HepG2 (cell line): Measurements from ENCODE around the gene CAMKMT. TPM values are rescaled to one million over a fixed set of nuclear protein-coding genes. Genes with fewer than 3 reads are reported as not detected.

ENCODE experiments used
- ATAC-seq: fragments of 200-7000 bp; cut with Tn5 transposase; 3 replicates; pipeline ENCODE4 v1.9.1; 2020; ENCODE audit warnings: mild to moderate bottlenecking, moderate library complexity
- BruUV-seq: library from RNA; stranded (reverse); fragments of 400-500 nt; replicated peaks from 2 replicates; lab custom pipeline; 2021; lab: Mats Ljungman, UMichigan
- CTCF ChIA-PET: fragments of 300-600 bp; formaldehyde crosslinking; extraction: SDS; loops from one replicate; lab custom pipeline; 2021; ENCODE audit warnings: low total read pairs, inconsistent platforms, low intra/inter-chr PET ratio; lab: Yijun Ruan, JAX
- POLR2A ChIA-PET: fragments of 350-600 bp; sonication (Branson Sonifier 250); formaldehyde crosslinking; loops from one replicate; lab custom pipeline; 2020; ENCODE audit warnings: antibody characterized with exemption, inconsistent platforms; lab: Yijun Ruan, JAX
- DNase-seq: peaks from one replicate; pipeline ENCODE4 v3.0.0-alpha.2; 2015; ENCODE audit warnings: low spot score
- FAIRE-seq: peaks from 3 replicates; lab custom pipeline; 2011; peaks lifted over from hg19 to GRCh38; lab: Jason Lieb, UNC
- H2AFZ ChIP-seq: one replicate; pipeline ENCODE4 v1.6.1; 2011; ENCODE audit warnings: low read length, inconsistent platforms
- H3K27ac ChIP-seq: fragments of 300-600 bp; 3 replicates; pipeline ENCODE4 v1.8.0; 2011; ENCODE audit warnings: mixed run types, mild to moderate bottlenecking, mixed read lengths, low read length, inconsistent platforms; ENCODE audit not compliant: insufficient read depth; ENCODE audit errors: extremely low read length
- H3K27me3 ChIP-seq, 2 experiments: fragments of 200-600 bp in 1 of 2; 2 replicates in 1 of 2; 3 replicates in 1 of 2; pipeline versions ENCODE4 v1.6.0 to v1.8.0; 2011; ENCODE audit warnings: low read length in 2 of 2, mild to moderate bottlenecking in 2 of 2, moderate library complexity in 2 of 2, inconsistent platforms in 1 of 2; ENCODE audit not compliant: insufficient read depth in 2 of 2, control insufficient read depth in 1 of 2
- H3K36me3 ChIP-seq, 2 experiments: fragments of 200-600 bp in 1 of 2; replicated peaks in 1 of 2; 2 replicates in 1 of 2; 3 replicates in 1 of 2; pipeline versions ENCODE4 v1.5.1 to v1.8.0; 2011; ENCODE audit warnings: low read length in 2 of 2, inconsistent platforms in 1 of 2; ENCODE audit not compliant: insufficient read depth in 2 of 2, control insufficient read depth in 1 of 2
- H3K4me1 ChIP-seq: 2 replicates; pipeline ENCODE4 v1.5.1; 2012; ENCODE audit warnings: low read length, inconsistent platforms; ENCODE audit not compliant: insufficient read depth
- H3K4me2 ChIP-seq: 2 replicates; pipeline ENCODE4 v1.6.0; 2011; ENCODE audit warnings: low read depth, low read length, inconsistent platforms
- H3K4me3 ChIP-seq, 3 experiments: fragments of 200-600 bp in 1 of 3; sonication (generic), shearing (Covaris generic) in 1 of 3; replicated peaks in 1 of 3; 2 replicates each; pipeline ENCODE4 v1.5.1; 2011 to 2016; ENCODE audit warnings: low read length in 3 of 3, inconsistent platforms in 2 of 3, low read depth in 2 of 3, mild to moderate bottlenecking in 2 of 3, control low read depth in 1 of 3, mixed read lengths in 1 of 3; ENCODE audit not compliant: insufficient read depth in 1 of 3
- H3K79me2 ChIP-seq: one replicate; pipeline ENCODE4 v1.6.1; 2011; ENCODE audit warnings: low read length, inconsistent platforms; ENCODE audit not compliant: insufficient read depth
- H3K9ac ChIP-seq: 2 replicates; pipeline ENCODE4 v1.6.0; 2011; ENCODE audit warnings: mild to moderate bottlenecking, low read depth, low read length, inconsistent platforms; ENCODE audit not compliant: insufficient read depth
- H3K9me3 ChIP-seq: 2 replicates; pipeline ENCODE4 v1.5.1; 2012; ENCODE audit warnings: mild to moderate bottlenecking, low read length
- H4K20me1 ChIP-seq: 2 replicates; pipeline ENCODE4 v1.6.0; 2011; ENCODE audit warnings: inconsistent platforms, mild to moderate bottlenecking, low read length, moderate library complexity; ENCODE audit not compliant: insufficient read depth
- DRAP1 ChIP-seq: IDR thresholded peaks from 2 replicates; pipeline ENCODE4 v1.6.1; 2016; ENCODE audit warnings: missing genetic modification reagents, missing compliant biosample characterization
- FLYWCH1 ChIP-seq: sonication (generic); formaldehyde crosslinking; IDR thresholded peaks from 2 replicates; pipeline ENCODE4 v1.8.1; 2023; ENCODE audit warnings: mild to moderate bottlenecking, missing genetic modification reagents
- HHEX ChIP-seq: IDR thresholded peaks from 2 replicates; pipeline ENCODE4 v1.6.1; 2016; ENCODE audit warnings: control low read depth
- IKZF5 ChIP-seq: IDR thresholded peaks from 2 replicates; pipeline ENCODE4 v1.6.1; 2018; ENCODE audit warnings: missing genetic modification reagents, mild to moderate bottlenecking, missing compliant biosample characterization
- NFYB ChIP-seq: sonication (generic); formaldehyde crosslinking; IDR thresholded peaks from 2 replicates; pipeline ENCODE4 v1.4.0; 2020; ENCODE audit warnings: missing genetic modification reagents
- NFYC ChIP-seq: IDR thresholded peaks from 2 replicates; pipeline ENCODE4 v1.6.1; 2016; ENCODE audit warnings: missing genetic modification reagents, missing compliant biosample characterization
- PPARG ChIP-seq: conservative IDR thresholded peaks from 2 replicates; pipeline ENCODE4 v1.6.1; 2016; ENCODE audit warnings: missing biosample characterization, missing genetic modification reagents
- SUZ12 ChIP-seq: fragments of 150-350 bp; IDR thresholded peaks from 2 replicates; pipeline ENCODE4 v1.6.1; 2014; ENCODE audit warnings: low read depth, low read length
- TP53 ChIP-seq: sonication (generic); formaldehyde crosslinking; conservative IDR thresholded peaks from 2 replicates; pipeline ENCODE4 v1.4.0; 2020; ENCODE audit warnings: missing genetic modification reagents
- TSC22D2 ChIP-seq: sonication (generic); formaldehyde crosslinking; IDR thresholded peaks from 2 replicates; pipeline ENCODE4 v1.5.1; 2020; ENCODE audit warnings: missing genetic modification reagents, mild to moderate bottlenecking, borderline replicate concordance
- ZFX ChIP-seq: sonication (generic); formaldehyde crosslinking; IDR thresholded peaks from 2 replicates; pipeline ENCODE4 v1.4.0; 2020; ENCODE audit warnings: mild to moderate bottlenecking, low read depth, missing genetic modification reagents, moderate library complexity
- ZNF350 ChIP-seq: sonication (generic); formaldehyde crosslinking; IDR thresholded peaks from 2 replicates; pipeline ENCODE4 v1.4.0; 2020; ENCODE audit warnings: mild to moderate bottlenecking, low read depth, missing genetic modification reagents, borderline replicate concordance
- ZNF382 ChIP-seq: sonication (generic); formaldehyde crosslinking; IDR thresholded peaks from 2 replicates; pipeline ENCODE4 v1.5.0; 2020; ENCODE audit warnings: missing genetic modification reagents, mild to moderate bottlenecking, borderline replicate concordance
- ZNF775 ChIP-seq: sonication (generic); formaldehyde crosslinking; IDR thresholded peaks from 2 replicates; pipeline ENCODE4 v1.4.0; 2020; ENCODE audit warnings: missing genetic modification reagents, mild to moderate bottlenecking, moderate library complexity, borderline replicate concordance
- ZNF776 ChIP-seq: sonication (generic); formaldehyde crosslinking; IDR thresholded peaks from 2 replicates; pipeline ENCODE4 v1.4.0; 2020; ENCODE audit warnings: mild to moderate bottlenecking, missing genetic modification reagents
- WGBS: methylation state at CpG from one replicate; pipeline ENCODE4 v1.1.6; 2017; ENCODE audit warnings: low lambda C conversion rate; 5-methylcytosine and 5-hydroxymethylcytosine counted together
- in situ Hi-C: cut with HindIII; loops from 2 replicates; pipeline ENCODE4 v1.10.0; 2017; ENCODE audit warnings: low pct_unique_long_range_greater_than_20kb; ENCODE audit not compliant: extremely low pct_ligation_motif_present
- intact Hi-C: fragments of 100-400 bp; cut with micrococcal nuclease; formaldehyde crosslinking; loops from one replicate; pipeline ENCODE4 v1.10.0; 2022; ENCODE audit not compliant: unreplicated experiment
- polyA plus RNA-seq, 8 experiments: library from polyadenylated mRNA; depleted of rRNA in 3 of 8; stranded (reverse) in 7 of 8; unstranded in 1 of 8; fragments of >200 nt; fragmentation: Illumina TruSeq in 4 of 8; extraction: Trizol in 4 of 8; gene quantifications; 2 replicates each; pipeline versions ENCODE4 v1.2.1 to v1.2.3, GENCODE V29; 2011 to 2016; ENCODE audit warnings: low read depth in 4 of 8, missing spikeins in 1 of 8, mixed read lengths in 1 of 8; ENCODE audit not compliant: insufficient read depth in 1 of 8
- total RNA-seq, 5 experiments: library from RNA; depleted of rRNA; stranded (reverse); fragments of >200 nt; fragmentation: Illumina TruSeq; extraction: Trizol; gene quantifications; 2 replicates each; pipeline ENCODE4 v1.2.3, GENCODE V29; 2016; ENCODE audit warnings: low read depth in 1 of 5
- TF ChIP-seq, protein P1 (sequence below): sonication (generic); formaldehyde crosslinking; IDR thresholded peaks from 2 replicates; pipeline ENCODE4 v1.4.0; 2020; ENCODE audit warnings: missing genetic modification reagents

CAMKMT gene
- total and polyA plus RNA-seq, 2 of the 13 experiments (the other 11 are each of a cell fraction or from before 2014, with no cell fraction given) = 6.9 to 20.8 TPM

DNA sequence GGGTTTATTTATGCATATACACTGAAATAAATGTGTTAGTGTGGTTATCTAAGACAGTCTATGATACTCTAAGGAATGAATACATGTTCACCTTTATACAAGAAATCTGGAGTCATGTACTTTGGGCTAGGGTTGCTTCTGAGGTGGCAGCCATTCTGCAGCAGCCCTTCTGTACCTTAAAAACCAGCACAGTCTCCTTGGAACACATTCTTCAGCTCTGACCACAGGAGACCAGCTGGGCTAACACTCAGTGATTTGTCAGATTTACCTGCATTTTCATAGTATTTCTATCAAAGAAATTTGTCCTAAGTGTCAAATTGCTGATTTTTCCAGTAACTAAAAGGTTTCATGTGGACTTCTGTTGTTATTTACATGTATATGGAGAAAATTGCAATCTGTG is 167.7 kb downstream of the CAMKMT start (continued):
- TF ChIP-seq ZNF382 (CRISPR knock-in tag) (no peak), ZNF775 (CRISPR knock-in tag) (no peak), FLYWCH1 (CRISPR knock-in tag) (no peak), IKZF5 (no peak)
- TF ChIP-seq, protein P1, sequence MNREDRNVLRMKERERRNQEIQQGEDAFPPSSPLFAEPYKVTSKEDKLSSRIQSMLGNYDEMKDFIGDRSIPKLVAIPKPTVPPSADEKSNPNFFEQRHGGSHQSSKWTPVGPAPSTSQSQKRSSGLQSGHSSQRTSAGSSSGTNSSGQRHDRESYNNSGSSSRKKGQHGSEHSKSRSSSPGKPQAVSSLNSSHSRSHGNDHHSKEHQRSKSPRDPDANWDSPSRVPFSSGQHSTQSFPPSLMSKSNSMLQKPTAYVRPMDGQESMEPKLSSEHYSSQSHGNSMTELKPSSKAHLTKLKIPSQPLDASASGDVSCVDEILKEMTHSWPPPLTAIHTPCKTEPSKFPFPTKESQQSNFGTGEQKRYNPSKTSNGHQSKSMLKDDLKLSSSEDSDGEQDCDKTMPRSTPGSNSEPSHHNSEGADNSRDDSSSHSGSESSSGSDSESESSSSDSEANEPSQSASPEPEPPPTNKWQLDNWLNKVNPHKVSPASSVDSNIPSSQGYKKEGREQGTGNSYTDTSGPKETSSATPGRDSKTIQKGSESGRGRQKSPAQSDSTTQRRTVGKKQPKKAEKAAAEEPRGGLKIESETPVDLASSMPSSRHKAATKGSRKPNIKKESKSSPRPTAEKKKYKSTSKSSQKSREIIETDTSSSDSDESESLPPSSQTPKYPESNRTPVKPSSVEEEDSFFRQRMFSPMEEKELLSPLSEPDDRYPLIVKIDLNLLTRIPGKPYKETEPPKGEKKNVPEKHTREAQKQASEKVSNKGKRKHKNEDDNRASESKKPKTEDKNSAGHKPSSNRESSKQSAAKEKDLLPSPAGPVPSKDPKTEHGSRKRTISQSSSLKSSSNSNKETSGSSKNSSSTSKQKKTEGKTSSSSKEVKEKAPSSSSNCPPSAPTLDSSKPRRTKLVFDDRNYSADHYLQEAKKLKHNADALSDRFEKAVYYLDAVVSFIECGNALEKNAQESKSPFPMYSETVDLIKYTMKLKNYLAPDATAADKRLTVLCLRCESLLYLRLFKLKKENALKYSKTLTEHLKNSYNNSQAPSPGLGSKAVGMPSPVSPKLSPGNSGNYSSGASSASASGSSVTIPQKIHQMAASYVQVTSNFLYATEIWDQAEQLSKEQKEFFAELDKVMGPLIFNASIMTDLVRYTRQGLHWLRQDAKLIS = no peak

DNA sequence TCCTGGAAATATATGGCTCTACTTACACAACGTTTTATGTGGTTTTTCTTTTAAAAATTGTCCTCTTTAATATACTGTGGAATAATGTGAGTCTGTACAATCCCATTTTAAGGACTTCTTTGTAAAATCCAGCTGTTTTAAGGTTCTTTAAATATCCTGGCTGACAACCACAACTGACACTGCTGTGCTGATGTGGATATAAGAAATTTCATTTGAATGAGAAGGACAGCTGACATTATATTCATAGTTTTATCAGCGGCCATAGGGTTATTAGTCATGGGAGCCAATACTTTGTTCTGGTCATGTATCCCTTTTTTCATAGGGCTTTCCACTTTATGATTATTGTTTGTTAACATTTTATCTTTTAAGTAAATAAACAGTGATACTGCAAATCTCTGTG is 169.5 kb downstream of the CAMKMT start:
- ATAC-seq (no peak), DNase-seq (no peak), FAIRE-seq (no peak)
- H3K79me2 ChIP-seq = no peaks in the 10 kb centered on the region
- no peak overlapping the region for H3K27ac ChIP-seq
- ChIA-PET CTCF (no interaction called here), POLR2A (no interaction called here)
- H3K9me3 ChIP-seq = no peaks in the 10 kb centered on the region
- no peaks in the 10 kb centered on the region for H3K36me3 ChIP-seq
- no peak overlapping the region for H3K9ac ChIP-seq
- BruUV-seq = no TSS peak
- in situ Hi-C loops = no loop called here
- no peaks in the 10 kb centered on the region for H4K20me1 ChIP-seq
- intact Hi-C loops = no loop called here
- no peak overlapping the region for H2AFZ ChIP-seq
- no peak overlapping the region for H3K4me2 ChIP-seq
- H3K4me3 ChIP-seq = no peak overlapping the region
- no peaks in the 10 kb centered on the region for H3K27me3 ChIP-seq
- H3K4me1 ChIP-seq = peaks cover 6% of the 10 kb centered on the region; the same call in 1 of the 2 replicates
- WGBS = 86% methylated on average over 2 of the region's 2 CpGs
- TF ChIP-seq HHEX (CRISPR knock-in tag) (no peak), TP53 (CRISPR knock-in tag) (no peak), PPARG (no peak), SUZ12 (no peak), ZNF350 (CRISPR knock-in tag) (no peak), TSC22D2 (CRISPR knock-in tag) (no peak), ZNF776 (CRISPR knock-in tag) (no peak), NFYB (no peak), DRAP1 (CRISPR knock-in tag) (no peak), NFYC (CRISPR knock-in tag) (no peak), ZFX (CRISPR knock-in tag) (no peak)
